Fibroblast of lung (primary cell): ENCODE data around the gene CIART.

ENCODE experiments used
- CTCF ChIP-seq, 2 donors: IDR thresholded peaks in 1 of 2; conservative IDR thresholded peaks in 1 of 2; 1 replicate in 1 of 2; 2 replicates in 1 of 2; pipeline ENCODE4 v1.5.1; 2011 to 2012; ENCODE audit warnings: low read length in 2 of 2, control low read depth in 1 of 2, inconsistent platforms in 1 of 2, low read depth in 1 of 2, mild to moderate bottlenecking in 1 of 2
- EZH2 ChIP-seq: IDR thresholded peaks from 2 replicates; pipeline ENCODE4 v1.5.1; 2012; ENCODE audit warnings: low read length, control low read depth, mild to moderate bottlenecking; ENCODE audit errors: missing control alignments

DNA sequence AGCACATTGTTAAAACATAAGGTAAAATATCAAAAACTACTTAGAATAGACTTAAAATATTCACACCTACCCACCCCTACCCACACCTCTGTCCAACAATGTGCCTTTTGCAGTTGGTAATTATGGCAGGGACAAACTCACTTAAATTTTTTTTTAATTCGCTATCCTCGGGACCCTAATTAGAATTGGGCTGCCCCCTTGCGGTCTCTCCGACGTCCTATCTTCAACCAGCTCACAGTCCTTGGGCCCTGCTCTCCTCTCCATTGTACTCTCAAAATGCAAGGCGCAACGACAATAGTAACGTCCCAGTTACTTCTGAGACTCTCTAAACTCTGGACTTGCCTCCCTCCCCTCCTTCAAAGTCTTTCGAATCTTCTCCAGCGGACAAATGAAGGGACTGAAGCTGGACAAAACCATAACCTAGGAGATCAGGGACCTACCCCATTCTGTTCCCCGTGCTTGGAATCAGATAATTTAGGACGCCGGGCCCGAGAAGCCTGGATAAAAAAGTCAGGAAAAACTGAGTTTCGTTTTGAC lies 1.1 kb upstream of the CIART start:
- peak; percentile 69 to 73 for TF ChIP-seq CTCF (conservative IDR thresholded peaks at IDR 0.05 in 1 of 2, IDR thresholded peaks at IDR 0.05 in 1 of 2; ENCODE audit: low read depth in 1 of 2, low read length in 2 of 2)
- TF ChIP-seq EZH2 = no peak
